Parathyroid adenoma (tissue), 2 donors: ENCODE data around the gene FCMR.

ENCODE experiments used
- H2AFZ ChIP-seq: fragments of 300-600 bp; sonication (generic); one replicate; pipeline ENCODE4 v1.7.0; 2017; ENCODE audit warnings: antibody characterized with exemption, mild to moderate bottlenecking
- H3K27ac ChIP-seq: fragments of 300-600 bp; sonication (generic); one replicate; pipeline ENCODE4 v1.7.0; 2017
- H3K27me3 ChIP-seq: fragments of 300-600 bp; sonication (generic); one replicate; pipeline ENCODE4 v1.7.0; 2017; ENCODE audit warnings: low read length; ENCODE audit not compliant: control insufficient read depth, insufficient read depth
- H3K36me3 ChIP-seq: fragments of 300-600 bp; sonication (generic); one replicate; pipeline ENCODE4 v1.7.0; 2017; ENCODE audit warnings: low read length; ENCODE audit not compliant: control insufficient read depth, insufficient read depth
- H3K4me1 ChIP-seq: fragments of 300-600 bp; sonication (generic); one replicate; pipeline ENCODE4 v1.7.0; 2017; ENCODE audit warnings: control low read depth
- H3K4me2 ChIP-seq: fragments of 300-600 bp; sonication (generic); one replicate; pipeline ENCODE4 v1.7.0; 2017; ENCODE audit warnings: low read length
- H3K4me3 ChIP-seq: fragments of 300-600 bp; sonication (generic); one replicate; pipeline ENCODE4 v1.7.0; 2017; ENCODE audit warnings: low read depth, low read length
- H3K79me2 ChIP-seq: fragments of 300-600 bp; sonication (generic); one replicate; pipeline ENCODE4 v1.7.0; 2017; ENCODE audit warnings: control low read depth
- H3K9ac ChIP-seq: fragments of 300-600 bp; sonication (generic); one replicate; pipeline ENCODE4 v1.7.0; 2017; ENCODE audit warnings: mild to moderate bottlenecking
- H3K9me3 ChIP-seq: fragments of 300-600 bp; sonication (generic); one replicate; pipeline ENCODE4 v1.7.0; 2017; ENCODE audit warnings: low read length; ENCODE audit not compliant: control insufficient read depth
- TF ChIP-seq, protein P1 (sequence below): fragments of 300-600 bp; sonication (generic); IDR thresholded peaks from one replicate; pipeline ENCODE4 v1.7.0; 2017; ENCODE audit warnings: antibody characterized with exemption, mild to moderate bottlenecking
- donor health status: primary hyperparathyroidism.

Gene FCMR

DNA sequence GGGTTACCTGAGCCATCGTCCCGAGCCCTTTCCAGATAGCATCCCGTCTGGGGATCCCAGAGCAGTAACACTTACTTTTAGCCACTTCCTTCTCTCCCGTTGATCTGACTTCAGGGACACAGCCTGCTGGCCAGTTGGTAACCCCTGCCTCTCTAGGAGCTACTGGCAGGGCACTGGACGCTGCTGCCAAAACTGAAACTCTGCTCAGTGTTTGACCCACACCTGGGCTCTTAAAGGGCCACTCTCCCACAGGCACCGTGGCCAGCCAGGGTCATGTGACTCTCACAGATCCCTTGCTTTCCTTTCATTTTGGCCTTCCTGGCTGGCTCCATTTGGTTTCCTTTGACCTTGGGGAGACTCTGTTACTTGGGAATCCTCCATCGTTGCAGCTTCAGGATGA, 24.5 kb upstream of the FCMR start, which contains the start of gene PIGR:
Gene PIGR (minus strand): TSS at position 206 of the 400 bp plus-strand sequence. CDS start 5,935 bp downstream, outside the sequence.
- Histone ChIP-seq H3K9ac (no peak within 1 kb of the TSS), H2AFZ (no peak within 1 kb of the TSS), H3K4me2 (no peak within 1 kb of the TSS), H3K36me3 (no peaks in the 10 kb centered on the region), H3K27ac (no peak within 1 kb of the TSS), H3K79me2 (no peaks in the 10 kb centered on the region), H3K27me3 (no peaks in the 10 kb centered on the region), H3K4me1 (no peaks in the 10 kb centered on the region), H3K9me3 (no peaks in the 10 kb centered on the region), H3K4me3 (no peak within 1 kb of the TSS)
- TF ChIP-seq, protein P1, sequence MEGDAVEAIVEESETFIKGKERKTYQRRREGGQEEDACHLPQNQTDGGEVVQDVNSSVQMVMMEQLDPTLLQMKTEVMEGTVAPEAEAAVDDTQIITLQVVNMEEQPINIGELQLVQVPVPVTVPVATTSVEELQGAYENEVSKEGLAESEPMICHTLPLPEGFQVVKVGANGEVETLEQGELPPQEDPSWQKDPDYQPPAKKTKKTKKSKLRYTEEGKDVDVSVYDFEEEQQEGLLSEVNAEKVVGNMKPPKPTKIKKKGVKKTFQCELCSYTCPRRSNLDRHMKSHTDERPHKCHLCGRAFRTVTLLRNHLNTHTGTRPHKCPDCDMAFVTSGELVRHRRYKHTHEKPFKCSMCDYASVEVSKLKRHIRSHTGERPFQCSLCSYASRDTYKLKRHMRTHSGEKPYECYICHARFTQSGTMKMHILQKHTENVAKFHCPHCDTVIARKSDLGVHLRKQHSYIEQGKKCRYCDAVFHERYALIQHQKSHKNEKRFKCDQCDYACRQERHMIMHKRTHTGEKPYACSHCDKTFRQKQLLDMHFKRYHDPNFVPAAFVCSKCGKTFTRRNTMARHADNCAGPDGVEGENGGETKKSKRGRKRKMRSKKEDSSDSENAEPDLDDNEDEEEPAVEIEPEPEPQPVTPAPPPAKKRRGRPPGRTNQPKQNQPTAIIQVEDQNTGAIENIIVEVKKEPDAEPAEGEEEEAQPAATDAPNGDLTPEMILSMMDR, result no peak

DNA sequence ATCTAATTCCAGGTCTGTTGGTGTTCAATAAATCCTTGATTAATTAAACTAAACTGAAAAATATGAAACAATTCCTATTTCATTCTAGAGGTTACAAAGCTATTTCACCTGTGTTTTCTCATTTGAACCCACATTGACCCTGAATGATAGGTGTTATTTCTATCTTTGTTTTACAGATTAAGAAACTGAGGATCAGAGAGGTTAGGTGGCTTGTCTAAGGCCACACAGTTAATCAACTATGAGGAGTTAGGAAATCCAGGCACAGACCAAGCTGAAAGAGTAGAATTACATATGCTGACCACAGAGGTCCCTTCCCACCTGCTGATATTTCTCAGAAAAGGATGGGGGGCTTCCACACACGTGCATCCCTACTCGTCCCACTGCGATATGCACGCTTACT, 24.0 kb upstream of the FCMR start:
- Histone ChIP-seq H2AFZ (no peak overlapping the region), H3K36me3 (no peaks in the 10 kb centered on the region), H3K9me3 (no peaks in the 10 kb centered on the region), H3K4me1 (no peaks in the 10 kb centered on the region), H3K4me2 (no peak overlapping the region), H3K27ac (no peak overlapping the region), H3K27me3 (no peaks in the 10 kb centered on the region), H3K9ac (no peak overlapping the region), H3K4me3 (no peak overlapping the region), H3K79me2 (no peaks in the 10 kb centered on the region)
- TF ChIP-seq, protein P1, result no peak

DNA sequence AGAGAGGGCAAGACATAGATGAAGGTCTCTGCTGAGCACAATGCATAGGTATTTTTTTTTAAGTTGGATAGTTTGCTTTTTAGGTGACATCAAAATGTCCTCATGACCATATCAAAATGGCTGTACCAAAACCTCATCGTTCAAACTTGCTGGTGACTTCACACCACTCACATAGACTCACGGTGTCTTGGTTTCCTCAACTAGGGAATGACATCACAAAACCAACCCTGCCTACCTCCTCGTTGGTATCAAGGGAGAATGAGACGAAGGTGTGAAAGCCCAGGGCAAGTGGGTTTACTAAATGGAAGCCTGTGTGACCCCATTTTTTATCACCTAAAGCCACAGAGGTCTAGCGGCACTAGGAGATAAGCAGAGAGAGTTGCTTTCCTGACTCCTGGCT, 23.0 kb upstream of the FCMR start:
- no peaks in the 10 kb centered on the region for H3K27me3 ChIP-seq
- no peaks in the 10 kb centered on the region for H3K79me2 ChIP-seq
- no peaks in the 10 kb centered on the region for H3K9me3 ChIP-seq
- H3K4me3 ChIP-seq, result no peak overlapping the region
- no peaks in the 10 kb centered on the region for H3K4me1 ChIP-seq
- H3K36me3 ChIP-seq, result no peaks in the 10 kb centered on the region
- H2AFZ ChIP-seq, result no peak overlapping the region
- no peak overlapping the region for H3K27ac ChIP-seq
- no peak overlapping the region for H3K4me2 ChIP-seq
- no peak overlapping the region for H3K9ac ChIP-seq
- TF ChIP-seq, protein P1, result no peak

DNA sequence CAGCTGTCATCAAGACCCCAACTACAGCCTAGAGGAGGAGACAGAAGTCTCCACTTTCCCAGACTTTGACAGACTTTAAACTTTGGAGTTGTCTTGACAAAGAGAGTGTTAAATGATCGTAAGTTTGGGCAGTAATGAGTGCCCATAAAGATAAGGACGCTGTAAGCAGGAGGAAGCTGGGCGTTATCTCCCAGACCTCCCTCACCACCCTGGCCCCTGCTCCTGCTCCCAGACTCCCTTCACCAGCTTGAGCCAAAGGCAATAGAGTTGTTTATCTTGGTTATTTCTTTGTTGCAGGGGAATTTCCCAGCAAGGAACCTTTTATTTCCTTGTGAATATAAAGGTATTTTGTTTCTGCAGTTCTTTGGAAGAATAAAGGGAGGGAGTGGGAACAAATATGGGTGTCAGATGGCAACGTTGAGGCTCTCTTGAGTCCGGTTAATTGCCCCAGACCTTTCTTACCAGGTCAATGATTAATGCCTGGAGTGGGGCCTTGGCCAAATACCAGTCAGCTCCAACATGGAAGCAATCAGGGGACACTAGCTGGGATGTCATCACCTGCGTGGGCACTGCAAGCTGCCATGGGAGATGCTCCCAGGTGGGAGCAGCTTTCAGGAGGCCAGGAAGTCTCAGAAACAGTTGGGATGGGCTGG, 20.2 kb upstream of the FCMR start:
- H3K4me3 ChIP-seq, result no peak overlapping the region
- H3K9me3 ChIP-seq, result no peaks in the 10 kb centered on the region
- no peaks in the 10 kb centered on the region for H3K36me3 ChIP-seq
- TF ChIP-seq, protein P1, result no peak
- H3K79me2 ChIP-seq, result no peaks in the 10 kb centered on the region
- no peaks in the 10 kb centered on the region for H3K27me3 ChIP-seq
- H3K4me2 ChIP-seq, result no peak overlapping the region
- H3K27ac ChIP-seq, result no peak overlapping the region
- H3K4me1 ChIP-seq, result no peaks in the 10 kb centered on the region
- no peak overlapping the region for H2AFZ ChIP-seq
- no peak overlapping the region for H3K9ac ChIP-seq

DNA sequence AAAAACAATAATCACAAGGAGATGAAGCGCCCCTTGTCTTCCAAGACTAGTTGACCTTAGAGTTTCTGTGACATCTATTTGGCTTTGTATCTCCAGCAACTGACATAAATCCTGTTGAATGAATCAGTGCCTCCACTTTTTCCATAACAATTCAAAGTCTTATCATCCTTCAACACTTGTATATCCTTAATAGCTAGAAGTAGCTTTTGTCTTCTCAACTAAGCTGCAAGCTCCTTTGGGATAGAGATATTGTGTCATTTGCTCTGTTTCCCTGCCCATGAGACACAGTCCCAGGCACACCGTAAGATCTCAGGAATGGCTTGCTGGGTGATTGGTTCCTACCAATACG, 18.8 kb upstream of the FCMR start:
- H3K4me2 ChIP-seq, result no peak overlapping the region
- H3K79me2 ChIP-seq, result no peaks in the 10 kb centered on the region
- no peaks in the 10 kb centered on the region for H3K27me3 ChIP-seq
- no peak overlapping the region for H3K9ac ChIP-seq
- no peaks in the 10 kb centered on the region for H3K36me3 ChIP-seq
- H3K4me1 ChIP-seq, result no peaks in the 10 kb centered on the region
- no peak overlapping the region for H2AFZ ChIP-seq
- H3K27ac ChIP-seq, result no peak overlapping the region
- no peaks in the 10 kb centered on the region for H3K9me3 ChIP-seq
- TF ChIP-seq, protein P1, result no peak
- no peak overlapping the region for H3K4me3 ChIP-seq
